ENCODE data around the gene ROBO1.

Gene ROBO1

GRCh38 chr3:78879295-78879860 is 888.4 kb downstream of the ROBO1 start:
- H3K9me2 ChIP-seq (replicated peaks; ENCODE audit: insufficient read depth, low read length): no peaks in the 10 kb centered on the region
- H3K4me3 ChIP-seq (ENCODE audit: insufficient read depth, low read length, poor library complexity, severe bottlenecking): no peak overlapping the region
- no peaks in the 10 kb centered on the region for H3K9me3 ChIP-seq (ENCODE audit: insufficient read depth, low read length)
- no peaks in the 10 kb centered on the region for H4K20me1 ChIP-seq (ENCODE audit: low read depth, low read length)
- H3K36me3 ChIP-seq (ENCODE audit: low read length): no peaks in the 10 kb centered on the region
- no peak for TF ChIP-seq CTCF (IDR thresholded peaks at IDR 0.05; ENCODE audit: insufficient read depth, low read length, poor library complexity, severe bottlenecking)
- no peak overlapping the region for H3K27ac ChIP-seq (ENCODE audit: low read depth, low read length)
- H2AFZ ChIP-seq (ENCODE audit: low read depth, low read length, severe bottlenecking): no peak overlapping the region
- no peaks in the 10 kb centered on the region for H3F3A ChIP-seq (ENCODE audit: insufficient read depth)
- H3K27me3 ChIP-seq (ENCODE audit: low read length): no peaks in the 10 kb centered on the region
- no peak overlapping the region for H3K9ac ChIP-seq (ENCODE audit: low read length)
- no peak overlapping the region for H3K4me2 ChIP-seq (ENCODE audit: low read depth, low read length, poor library complexity, severe bottlenecking)
- no peaks in the 10 kb centered on the region for H3K79me2 ChIP-seq (ENCODE audit: insufficient read depth, low read length)

- Histone ChIP-seq H3K27ac (ENCODE audit: low read depth, low read length) (no peak overlapping the region), H3K79me2 (ENCODE audit: insufficient read depth, low read length) (no peaks in the 10 kb centered on the region), H3K27me3 (ENCODE audit: low read length) (no peaks in the 10 kb centered on the region), H3F3A (ENCODE audit: insufficient read depth) (no peaks in the 10 kb centered on the region), H4K20me1 (ENCODE audit: low read depth, low read length) (no peaks in the 10 kb centered on the region), H3K4me2 (ENCODE audit: low read depth, low read length, poor library complexity, severe bottlenecking) (no peak overlapping the region), H3K4me3 (ENCODE audit: insufficient read depth, low read length, poor library complexity, severe bottlenecking) (no peak overlapping the region), H3K9me3 (ENCODE audit: insufficient read depth, low read length) (no peaks in the 10 kb centered on the region), H3K36me3 (ENCODE audit: low read length) (no peaks in the 10 kb centered on the region), H2AFZ (ENCODE audit: low read depth, low read length, severe bottlenecking) (no peak overlapping the region), H3K9me2 (replicated peaks; ENCODE audit: insufficient read depth, low read length) (no peaks in the 10 kb centered on the region), H3K9ac (ENCODE audit: low read length) (no peak overlapping the region)
- no peak for TF ChIP-seq EZH2phosphoT487 (conservative IDR thresholded peaks at IDR 0.05; ENCODE audit: low read length)
- no peak for TF ChIP-seq CTCF (IDR thresholded peaks at IDR 0.05; ENCODE audit: insufficient read depth, low read length, poor library complexity, severe bottlenecking)
Observed at GRCh38 chr3:78878789-78879188, 889.0 kb downstream of the ROBO1 start.

- no peaks in the 10 kb centered on the region for H3K36me3 ChIP-seq (ENCODE audit: low read length)
- H3K9ac ChIP-seq (ENCODE audit: low read length): no peak overlapping the region
- H3K27ac ChIP-seq (ENCODE audit: low read depth, low read length): no peak overlapping the region
- no peak overlapping the region for H3K4me3 ChIP-seq (ENCODE audit: insufficient read depth, low read length, poor library complexity, severe bottlenecking)
- H3F3A ChIP-seq (ENCODE audit: insufficient read depth): no peaks in the 10 kb centered on the region
- H3K9me2 ChIP-seq (replicated peaks; ENCODE audit: insufficient read depth, low read length): no peaks in the 10 kb centered on the region
- H4K20me1 ChIP-seq (ENCODE audit: low read depth, low read length): no peaks in the 10 kb centered on the region
- TF ChIP-seq EZH2phosphoT487 (conservative IDR thresholded peaks at IDR 0.05; ENCODE audit: low read length): no peak
- no peak for TF ChIP-seq CTCF (IDR thresholded peaks at IDR 0.05; ENCODE audit: insufficient read depth, low read length, poor library complexity, severe bottlenecking)
- H3K4me2 ChIP-seq (ENCODE audit: low read depth, low read length, poor library complexity, severe bottlenecking): no peak overlapping the region
- H3K9me3 ChIP-seq (ENCODE audit: insufficient read depth, low read length): no peaks in the 10 kb centered on the region
- H2AFZ ChIP-seq (ENCODE audit: low read depth, low read length, severe bottlenecking): no peak overlapping the region
- no peaks in the 10 kb centered on the region for H3K27me3 ChIP-seq (ENCODE audit: low read length)
- no peaks in the 10 kb centered on the region for H3K79me2 ChIP-seq (ENCODE audit: insufficient read depth, low read length)
Observed at GRCh38 chr3:78878011-78878410, 889.8 kb downstream of the ROBO1 start.
